ENCODE measurements around the gene RALGAPA2.

The RALGAPA2 gene

DNA sequence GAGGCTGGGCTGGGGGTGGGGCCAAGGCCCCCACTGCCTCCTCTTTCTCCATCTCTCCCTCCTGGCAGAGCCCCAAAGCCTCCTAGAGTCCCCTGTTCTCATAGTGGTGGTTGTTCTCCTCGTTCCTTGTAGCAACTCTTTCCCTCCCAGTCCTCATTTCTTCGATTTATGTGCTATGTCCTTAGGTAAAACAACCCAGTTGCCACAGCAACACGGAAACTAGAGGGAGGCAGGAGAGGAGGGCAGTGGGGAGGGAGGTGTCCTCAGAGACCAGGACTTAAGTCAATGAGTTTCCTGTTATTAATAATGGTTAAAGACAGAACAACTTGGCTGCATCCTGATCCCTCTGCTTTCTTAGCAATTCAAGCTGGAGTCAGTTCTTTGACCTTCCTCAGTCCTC, 183.6 kb downstream of the RALGAPA2 start:
- TF ChIP-seq GATA1 (IDR thresholded peaks at IDR 0.05; ENCODE audit: low read depth, low read length) (no peak), POLR2A (IDR thresholded peaks at IDR 0.05; ENCODE audit: low read length) (no peak)

DNA sequence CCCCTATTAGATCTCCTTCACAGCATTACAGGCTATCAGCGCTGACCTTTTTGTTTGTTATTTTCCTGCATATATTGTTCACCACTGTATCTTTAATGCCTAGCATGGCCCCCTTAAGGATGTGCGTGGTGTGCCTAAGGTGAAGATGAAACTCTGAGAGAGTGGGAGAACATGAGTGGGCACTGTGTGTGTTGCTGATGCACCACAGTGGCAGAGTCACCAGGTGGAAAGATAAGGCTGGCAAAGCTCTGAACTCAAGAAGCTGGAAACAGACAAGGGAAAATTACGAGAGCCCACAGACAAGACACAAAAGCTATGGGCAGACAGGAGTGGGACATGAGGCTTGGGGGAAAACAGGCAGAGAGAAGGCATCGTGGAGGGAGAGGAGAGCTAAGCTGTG, 184.8 kb downstream of the RALGAPA2 start:
- no peak for DNase-seq
- TF ChIP-seq GATA1 (IDR thresholded peaks at IDR 0.05; ENCODE audit: low read depth, low read length) (no peak), POLR2A (IDR thresholded peaks at IDR 0.05; ENCODE audit: low read length) (no peak)

More for the DNA sequence above, 183.6 kb downstream of the RALGAPA2 start:
- DNase-seq = no peak

DNA sequence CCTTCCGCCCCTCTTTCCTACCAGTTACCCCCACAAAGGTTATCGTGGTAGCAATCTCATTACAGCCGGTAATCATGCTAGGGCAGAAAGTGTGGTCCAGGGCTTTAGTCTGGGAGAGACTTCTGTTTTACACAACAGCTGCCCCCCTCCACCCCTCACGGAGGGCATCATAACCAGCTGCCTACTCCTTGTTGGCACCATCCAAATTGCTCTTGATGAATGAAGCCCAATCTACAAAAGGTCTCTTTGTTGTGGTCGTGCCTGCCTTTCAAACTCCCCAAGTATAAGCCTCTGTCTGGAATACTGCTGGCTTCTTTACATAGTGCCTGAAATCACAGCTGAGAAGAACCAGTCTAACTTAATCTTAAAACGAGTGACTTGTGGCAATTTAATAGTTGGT, 186.7 kb downstream of the RALGAPA2 start:
- TF ChIP-seq GATA1 (IDR thresholded peaks at IDR 0.05; ENCODE audit: low read depth, low read length) (no peak), POLR2A (IDR thresholded peaks at IDR 0.05; ENCODE audit: low read length) (no peak)
- no peak for DNase-seq

DNA sequence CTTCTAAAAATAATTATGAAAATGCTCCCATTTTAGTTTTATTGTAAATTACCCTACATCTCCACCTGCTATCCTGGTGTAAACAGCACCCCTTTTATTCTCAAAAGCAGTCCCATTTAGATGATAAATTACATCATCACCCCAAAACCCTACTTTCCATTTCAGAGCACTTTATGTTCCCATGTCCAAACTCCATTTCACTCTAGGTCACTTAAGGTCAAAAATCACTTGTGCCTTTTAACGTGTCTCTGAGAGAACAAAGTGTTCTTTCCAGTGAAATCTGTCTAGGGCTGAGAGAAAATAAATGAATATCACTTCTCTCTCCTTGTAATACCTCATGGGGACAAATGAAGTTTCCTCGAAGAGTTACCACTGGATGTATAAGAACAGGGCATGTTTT, 187.2 kb downstream of the RALGAPA2 start:
- no peak for TF ChIP-seq POLR2A (IDR thresholded peaks at IDR 0.05; ENCODE audit: low read length)
- TF ChIP-seq GATA1 (IDR thresholded peaks at IDR 0.05; ENCODE audit: low read depth, low read length) = no peak
- no peak for DNase-seq

DNA sequence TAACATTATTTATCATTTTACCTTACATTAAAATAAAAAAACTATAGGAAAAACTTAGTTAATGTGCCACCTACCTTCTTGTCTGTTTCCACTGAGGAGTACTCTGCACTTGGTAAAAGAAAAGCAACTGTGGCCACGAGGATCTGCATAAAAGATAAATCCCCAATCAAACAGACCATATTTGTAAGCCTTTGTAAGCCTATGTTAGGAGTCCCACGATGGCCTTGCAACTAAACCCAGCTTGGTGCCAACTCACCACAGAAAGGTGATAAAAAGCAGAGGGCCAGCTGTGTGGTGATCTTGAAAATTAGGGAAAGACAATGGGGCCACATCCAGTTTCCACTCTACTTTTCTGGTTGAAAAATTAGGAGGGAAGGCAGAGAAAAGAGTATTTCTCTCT, 187.7 kb downstream of the RALGAPA2 start:
- peak in 1 of 2 experiments; percentile 4 for DNase-seq
- TF ChIP-seq GATA1 (IDR thresholded peaks at IDR 0.05; ENCODE audit: low read depth, low read length) (no peak), POLR2A (IDR thresholded peaks at IDR 0.05; ENCODE audit: low read length) (no peak)

DNA sequence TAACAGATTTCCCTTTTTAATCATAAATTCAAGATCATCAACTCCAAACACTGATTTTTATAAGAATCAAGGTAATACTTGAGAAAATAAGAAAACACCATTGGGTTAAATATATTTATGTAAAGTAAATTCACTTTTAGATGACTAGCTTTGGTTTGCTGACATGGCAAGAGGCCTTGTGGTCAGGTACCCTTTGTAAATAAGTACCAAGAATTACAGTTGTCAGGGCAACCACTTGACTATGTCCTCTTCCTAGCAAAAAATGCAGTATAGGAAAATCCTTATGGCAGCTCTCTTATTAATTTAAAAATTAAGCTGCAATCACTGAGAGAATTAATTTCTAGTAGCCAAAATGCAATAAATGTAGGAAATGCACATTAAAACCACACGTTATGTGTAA, 190.7 kb downstream of the RALGAPA2 start:
- no peak for DNase-seq
- no peak for TF ChIP-seq GATA1 (IDR thresholded peaks at IDR 0.05; ENCODE audit: low read depth, low read length)
- TF ChIP-seq POLR2A (IDR thresholded peaks at IDR 0.05; ENCODE audit: low read length) = no peak

DNA sequence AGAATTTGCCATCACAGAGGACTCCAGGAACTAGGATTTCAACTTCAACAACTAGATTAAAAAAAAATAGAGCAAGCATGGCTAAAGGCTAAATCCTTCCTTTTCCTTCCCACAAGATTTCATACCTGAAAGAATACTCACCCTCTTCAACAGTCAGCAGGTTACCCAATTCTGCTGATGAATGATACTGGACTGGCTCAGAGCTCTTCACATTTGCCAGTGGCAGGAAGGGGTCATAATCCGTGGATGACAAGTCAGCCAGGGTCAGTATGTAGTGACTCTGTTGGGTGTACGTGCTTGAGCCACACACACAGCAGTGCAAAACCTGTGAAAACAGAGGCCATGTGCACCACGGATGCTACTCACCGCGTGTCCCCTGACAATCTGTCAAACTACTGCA, 191.7 kb downstream of the RALGAPA2 start:
- TF ChIP-seq POLR2A (IDR thresholded peaks at IDR 0.05; ENCODE audit: low read length) (no peak), GATA1 (IDR thresholded peaks at IDR 0.05; ENCODE audit: low read depth, low read length) (no peak)
- no peak for DNase-seq

DNA sequence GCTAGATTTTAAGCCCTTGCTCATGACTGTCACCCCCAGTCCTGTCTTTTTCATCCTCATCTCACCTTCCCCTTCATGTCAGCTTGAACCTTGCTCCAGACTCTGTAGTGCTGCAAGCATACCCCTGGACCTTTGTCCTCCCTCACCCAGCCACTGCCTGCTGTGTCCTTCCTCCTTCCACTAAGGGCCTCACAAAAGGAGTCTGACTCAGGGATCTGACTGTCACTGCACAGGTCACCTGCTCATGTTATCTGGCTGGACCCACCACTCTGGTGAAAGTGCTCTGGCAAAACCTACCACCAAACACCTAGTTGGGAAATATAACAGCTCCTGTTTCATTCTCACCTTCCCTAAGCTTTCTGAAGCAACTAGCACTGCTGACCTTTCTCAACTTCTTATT, 193.2 kb downstream of the RALGAPA2 start:
- TF ChIP-seq POLR2A (IDR thresholded peaks at IDR 0.05; ENCODE audit: low read length) (no peak), GATA1 (IDR thresholded peaks at IDR 0.05; ENCODE audit: low read depth, low read length) (no peak)

DNA sequence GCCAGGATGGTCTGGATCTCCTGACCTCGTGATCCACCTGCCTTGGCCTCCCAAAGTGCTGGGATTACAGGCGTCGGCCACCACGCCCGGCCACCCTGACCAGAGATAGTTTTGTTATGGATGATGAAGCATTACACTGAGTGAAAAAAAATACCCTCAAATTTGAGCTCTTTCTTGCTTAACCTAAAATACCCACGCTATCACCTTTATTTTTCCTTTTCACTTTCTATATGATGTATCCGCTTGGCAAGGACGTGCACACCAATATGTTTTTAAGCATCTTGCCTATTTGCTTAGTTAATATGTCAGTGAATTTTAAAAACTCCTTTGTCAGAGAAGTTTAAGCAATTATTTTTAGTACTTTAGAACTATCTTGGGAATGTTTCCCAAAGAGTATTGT, 194.2 kb downstream of the RALGAPA2 start:
- DNase-seq = no peak
- TF ChIP-seq GATA1 (IDR thresholded peaks at IDR 0.05; ENCODE audit: low read depth, low read length) (no peak), POLR2A (IDR thresholded peaks at IDR 0.05; ENCODE audit: low read length) (no peak)

More for the DNA sequence above, 193.2 kb downstream of the RALGAPA2 start:
- no peak for DNase-seq

DNA sequence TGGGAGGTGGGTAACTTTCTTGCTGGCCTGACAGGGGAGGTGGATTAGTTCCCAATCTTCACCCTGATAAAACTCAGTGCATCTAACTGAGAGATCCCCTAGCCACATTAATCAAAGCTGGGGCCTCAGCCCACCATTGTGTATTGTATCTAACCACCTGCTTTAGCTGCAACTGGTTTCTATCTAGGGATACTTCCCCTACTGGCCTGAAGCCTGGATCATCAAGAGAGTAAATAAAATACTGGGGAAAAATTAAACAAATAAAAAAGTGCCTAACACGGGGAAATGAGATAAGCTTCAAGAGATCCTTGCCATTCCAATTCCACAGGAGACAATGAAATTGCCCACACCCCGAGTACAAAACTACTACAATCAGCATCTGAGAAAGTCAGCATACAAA, 195.1 kb downstream of the RALGAPA2 start:
- no peak for TF ChIP-seq POLR2A (IDR thresholded peaks at IDR 0.05; ENCODE audit: low read length)
- no peak for TF ChIP-seq GATA1 (IDR thresholded peaks at IDR 0.05; ENCODE audit: low read depth, low read length)

DNA sequence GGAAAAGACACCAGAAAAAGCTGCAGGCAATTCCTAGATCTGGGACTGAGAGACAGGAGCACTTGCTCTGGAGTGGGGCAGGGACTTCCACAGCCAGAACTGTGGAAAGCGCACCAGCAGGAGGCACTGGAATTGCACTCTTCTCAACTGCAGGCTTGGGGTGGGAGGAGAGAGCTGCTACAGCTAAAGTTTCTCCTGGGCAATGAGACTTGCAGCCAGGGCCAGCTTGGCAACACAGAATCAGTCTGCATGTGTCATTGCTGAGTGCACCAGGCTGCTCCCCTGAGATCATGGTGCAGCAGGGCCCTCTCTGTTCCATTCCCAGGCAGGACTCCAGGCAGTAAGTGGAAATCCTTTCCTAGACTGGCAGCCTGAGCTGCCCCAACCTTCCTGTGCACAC, 198.7 kb downstream of the RALGAPA2 start:
- no peak for DNase-seq
- TF ChIP-seq POLR2A (IDR thresholded peaks at IDR 0.05; ENCODE audit: low read length) (no peak), GATA1 (IDR thresholded peaks at IDR 0.05; ENCODE audit: low read depth, low read length) (no peak)

More for the DNA sequence above, 195.1 kb downstream of the RALGAPA2 start:
- no peak for DNase-seq

DNA sequence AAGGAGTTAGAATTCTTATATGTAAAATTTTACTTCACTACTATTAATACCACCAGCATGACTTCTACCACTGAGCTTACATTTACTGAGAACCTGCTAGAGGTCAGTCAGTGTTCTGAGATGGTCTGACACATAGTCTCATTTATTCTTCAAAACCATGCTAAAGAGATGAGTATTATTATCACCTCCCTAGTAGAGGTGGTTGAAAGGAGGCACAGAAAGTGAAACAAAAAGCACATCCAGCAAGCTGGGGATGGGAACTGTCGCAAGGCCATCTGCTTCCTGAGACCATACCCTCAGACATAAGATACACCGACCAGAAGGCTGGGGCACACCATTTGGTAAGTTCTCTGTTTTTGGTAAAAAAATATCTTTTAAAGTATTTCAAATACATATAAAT, 206.9 kb downstream of the RALGAPA2 start:
- TF ChIP-seq POLR2A (IDR thresholded peaks at IDR 0.05; ENCODE audit: low read length) (no peak), GATA1 (IDR thresholded peaks at IDR 0.05; ENCODE audit: low read depth, low read length) (no peak)
- no peak for DNase-seq

DNA sequence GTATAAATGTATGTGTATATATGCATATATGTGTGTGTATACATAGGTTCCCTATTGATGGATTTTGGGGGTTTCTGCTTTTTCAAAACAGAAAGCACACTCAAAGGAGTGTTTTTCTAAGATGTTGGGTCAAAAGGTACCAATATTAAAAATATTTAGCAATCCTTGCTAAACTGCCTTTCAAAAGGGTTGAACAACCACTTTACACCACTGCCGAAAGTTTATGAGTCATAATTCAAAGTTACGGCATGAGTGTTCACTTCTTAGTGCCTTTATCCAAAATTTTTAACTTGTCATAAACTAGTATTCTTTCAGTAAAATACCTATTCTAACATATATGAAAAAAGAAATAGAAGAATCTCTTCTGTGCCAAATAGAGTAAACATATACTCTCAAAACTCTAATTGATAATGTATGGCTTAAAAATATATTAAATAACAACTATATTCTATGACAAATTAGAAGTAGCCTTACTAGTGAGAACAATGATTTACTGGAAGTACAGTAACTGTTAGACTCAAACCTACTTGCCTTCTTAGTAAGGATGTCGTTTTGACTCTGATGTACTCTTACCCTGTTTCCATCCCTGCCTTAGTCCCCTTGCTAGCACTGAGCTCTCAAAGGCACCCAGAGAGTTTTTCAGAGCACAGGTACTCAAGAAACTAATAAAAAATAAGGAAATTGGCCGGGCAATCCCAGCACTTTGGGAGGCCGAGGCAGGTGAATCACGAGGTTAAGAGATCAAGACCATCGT, 208.5 kb downstream of the RALGAPA2 start:
- no peak for DNase-seq
- TF ChIP-seq POLR2A (IDR thresholded peaks at IDR 0.05; ENCODE audit: low read length) (no peak), GATA1 (IDR thresholded peaks at IDR 0.05; ENCODE audit: low read depth, low read length) (no peak)

DNA sequence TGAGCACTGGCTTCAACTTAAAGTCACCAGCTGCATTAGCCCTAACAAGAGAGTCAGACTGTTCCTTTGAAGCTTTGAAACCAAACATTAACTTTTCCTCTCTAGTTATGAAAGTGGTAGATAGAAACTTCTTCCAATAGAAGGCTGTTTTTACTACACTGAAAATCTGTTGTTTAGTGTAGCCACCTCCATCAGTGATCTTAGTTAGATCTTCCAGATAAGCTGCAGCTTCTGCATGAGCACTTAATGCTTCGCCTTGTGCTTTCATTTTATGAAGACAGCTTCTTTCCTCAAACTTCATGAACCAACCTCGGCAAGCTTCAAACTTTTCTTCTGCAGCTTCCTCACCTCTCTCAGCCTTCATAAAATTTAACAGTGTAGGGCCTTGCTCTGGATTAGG, 211.3 kb downstream of the RALGAPA2 start:
- TF ChIP-seq POLR2A (IDR thresholded peaks at IDR 0.05; ENCODE audit: low read length) (no peak), GATA1 (IDR thresholded peaks at IDR 0.05; ENCODE audit: low read depth, low read length) (no peak)
- DNase-seq = no peak

DNA sequence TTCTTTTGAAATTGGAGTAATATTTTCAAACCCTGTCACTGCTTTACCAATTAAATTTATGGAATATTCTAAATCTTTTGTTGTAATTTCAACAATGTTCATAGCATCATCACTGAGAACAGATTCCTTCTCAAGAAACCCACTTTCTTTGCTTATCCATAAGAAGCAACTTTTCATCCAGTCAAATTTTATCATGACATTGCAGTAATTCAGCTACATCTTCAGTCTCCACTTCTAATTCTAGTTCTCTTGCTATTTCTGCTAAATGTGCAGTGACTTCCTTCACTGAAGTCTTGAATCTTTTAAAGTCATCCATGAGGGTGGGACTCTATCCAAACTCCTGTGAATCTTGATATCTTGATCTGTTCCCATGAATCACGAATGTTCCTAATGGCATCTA, 212.1 kb downstream of the RALGAPA2 start:
- TF ChIP-seq POLR2A (IDR thresholded peaks at IDR 0.05; ENCODE audit: low read length) = no peak
- no peak for TF ChIP-seq GATA1 (IDR thresholded peaks at IDR 0.05; ENCODE audit: low read depth, low read length)
- DNase-seq = no peak
